BLaER1 (cell line): Measurements from ENCODE around the gene SLC4A7.

Source experiments
- H3K27ac ChIP-seq: shearing (Covaris generic); formaldehyde crosslinking; 2 replicates; pipeline ENCODE4 v1.8.1; 2022
- H3K27me3 ChIP-seq: shearing (Covaris generic); formaldehyde crosslinking; 2 replicates; pipeline ENCODE4 v1.8.1; 2022
- H3K36me3 ChIP-seq: shearing (Covaris generic); formaldehyde crosslinking; 2 replicates; pipeline ENCODE4 v1.8.1; 2022
- H3K4me1 ChIP-seq: shearing (Covaris generic); formaldehyde crosslinking; 2 replicates; pipeline ENCODE4 v1.8.1; 2022
- H3K4me2 ChIP-seq: shearing (Covaris generic); formaldehyde crosslinking; 2 replicates; pipeline ENCODE4 v1.8.1; 2022
- H3K4me3 ChIP-seq: shearing (Covaris generic); formaldehyde crosslinking; 2 replicates; pipeline ENCODE4 v1.8.1; 2022
- H3K9ac ChIP-seq: shearing (Covaris generic); formaldehyde crosslinking; 2 replicates; pipeline ENCODE4 v1.8.1; 2022
- H3K9me3 ChIP-seq: shearing (Covaris generic); formaldehyde crosslinking; 2 replicates; pipeline ENCODE4 v1.8.1; 2022
- H4K20me1 ChIP-seq: shearing (Covaris generic); formaldehyde crosslinking; 2 replicates; pipeline ENCODE4 v1.8.1; 2022
- Cebpa-rat ChIP-seq: shearing (Covaris generic); IDR thresholded peaks from 2 replicates; pipeline ENCODE4 v1.8.1; 2022

SLC4A7 gene

DNA sequence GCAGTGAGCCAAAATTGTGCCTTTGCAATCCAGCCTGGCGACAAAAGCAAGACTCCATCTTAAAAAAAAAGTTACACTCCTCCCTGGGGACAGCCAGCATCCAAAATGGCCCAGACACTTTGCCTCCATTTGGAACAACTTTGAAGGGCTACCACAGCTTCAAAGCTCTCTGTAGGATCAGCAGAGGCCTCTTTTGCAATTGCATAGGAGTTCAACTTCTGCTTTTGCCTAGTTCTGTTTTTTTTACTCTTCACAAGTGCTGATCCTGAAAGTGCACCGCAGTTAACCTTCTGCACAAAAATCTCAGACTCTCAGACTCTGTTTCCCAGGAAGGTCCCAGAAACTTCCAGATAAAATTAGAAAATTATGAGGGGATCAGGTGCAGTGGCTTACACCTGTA is 25.2 kb upstream of the SLC4A7 start:
- Histone ChIP-seq H3K4me1 (peaks cover 6% of the 10 kb centered on the region; the same call in 1 of the 2 replicates), H3K4me2 (no peak overlapping the region), H3K4me3 (no peak overlapping the region), H3K36me3 (no peaks in the 10 kb centered on the region), H3K27ac (no peak overlapping the region), H3K9ac (no peak overlapping the region), H3K27me3 (no peaks in the 10 kb centered on the region), H3K9me3 (no peaks in the 10 kb centered on the region), H4K20me1 (no peaks in the 10 kb centered on the region)
- TF ChIP-seq Cebpa-rat, result no peak

- Histone ChIP-seq H3K27ac (no peak overlapping the region), H3K4me3 (no peak overlapping the region), H3K4me1 (peaks cover 6% of the 10 kb centered on the region; the same call in 1 of the 2 replicates), H3K9ac (no peak overlapping the region), H3K4me2 (no peak overlapping the region), H4K20me1 (no peaks in the 10 kb centered on the region), H3K36me3 (no peaks in the 10 kb centered on the region), H3K9me3 (no peaks in the 10 kb centered on the region), H3K27me3 (no peaks in the 10 kb centered on the region)
- TF ChIP-seq Cebpa-rat, result no peak
Observed at GRCh38 chr3:27508424-27508823, 24.2 kb upstream of the SLC4A7 start.

DNA sequence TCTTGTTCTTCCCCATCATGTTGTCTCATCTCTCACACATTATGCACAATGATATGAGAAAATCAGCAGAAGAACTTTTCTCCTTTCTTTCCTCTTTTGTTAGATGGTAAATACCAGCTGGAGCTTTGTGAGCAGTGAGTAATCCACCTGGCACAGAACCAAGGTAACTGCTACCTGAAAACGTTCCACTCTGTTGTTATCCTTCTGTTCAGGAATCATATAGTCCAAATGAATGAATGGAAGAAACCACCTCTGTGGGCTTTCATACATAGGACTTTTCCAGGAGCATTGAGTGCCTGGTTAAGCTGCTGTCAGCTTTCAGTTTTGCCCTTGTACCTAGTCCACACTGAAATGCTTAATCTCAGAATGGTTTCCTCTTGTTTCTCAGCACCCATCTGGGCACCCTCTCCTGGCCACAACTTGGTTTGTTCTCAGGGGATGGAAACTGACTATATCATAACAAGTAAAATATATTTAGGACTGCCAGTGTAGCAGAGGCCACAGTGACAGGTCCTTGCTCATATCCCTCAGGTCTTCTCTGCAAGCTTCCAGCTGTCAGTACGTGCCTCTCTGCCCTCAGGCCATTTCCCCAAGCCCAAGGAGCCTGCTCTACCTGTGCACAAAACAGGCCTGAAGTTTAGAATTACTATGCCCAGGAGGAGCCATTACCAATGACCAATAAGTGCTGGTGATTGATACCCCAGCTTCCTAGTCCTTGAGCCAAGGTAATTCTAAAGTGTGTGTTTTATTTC is 23.5 kb upstream of the SLC4A7 start:
- H3K27ac ChIP-seq, result no peak overlapping the region
- H3K36me3 ChIP-seq, result no peaks in the 10 kb centered on the region
- H4K20me1 ChIP-seq, result no peaks in the 10 kb centered on the region
- no peaks in the 10 kb centered on the region for H3K9me3 ChIP-seq
- no peaks in the 10 kb centered on the region for H3K27me3 ChIP-seq
- TF ChIP-seq Cebpa-rat, result no peak
- H3K4me3 ChIP-seq, result no peak overlapping the region
- no peak overlapping the region for H3K9ac ChIP-seq
- peaks cover 6% of the 10 kb centered on the region; the same call in 1 of the 2 replicates for H3K4me1 ChIP-seq
- H3K4me2 ChIP-seq, result no peak overlapping the region

DNA sequence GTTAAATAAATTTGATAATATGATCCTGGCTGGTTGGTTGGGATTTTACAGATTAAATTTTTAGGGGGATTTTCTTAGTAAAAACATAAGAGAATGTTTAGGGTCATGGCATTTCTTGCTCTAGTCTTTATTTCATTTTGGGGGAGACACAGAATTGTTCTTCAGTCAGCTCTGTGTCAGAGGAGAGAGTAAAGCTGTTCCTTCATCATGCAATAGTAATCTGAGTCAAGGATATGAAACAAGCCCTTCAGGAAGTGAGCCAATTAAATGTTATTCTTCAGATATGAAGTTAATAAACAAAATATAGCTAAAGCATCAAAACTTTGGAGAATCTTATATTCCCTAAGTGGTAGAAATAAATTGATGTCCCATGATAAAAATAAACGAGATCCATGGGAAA is 22.9 kb upstream of the SLC4A7 start:
- H3K27ac ChIP-seq, result no peak overlapping the region
- no peak for TF ChIP-seq Cebpa-rat
- peaks cover 3% of the 10 kb centered on the region; the same call in 1 of the 2 replicates for H3K4me1 ChIP-seq
- no peak overlapping the region for H3K4me3 ChIP-seq
- no peaks in the 10 kb centered on the region for H4K20me1 ChIP-seq
- H3K9me3 ChIP-seq, result no peaks in the 10 kb centered on the region
- no peak overlapping the region for H3K4me2 ChIP-seq
- no peaks in the 10 kb centered on the region for H3K36me3 ChIP-seq
- no peaks in the 10 kb centered on the region for H3K27me3 ChIP-seq
- no peak overlapping the region for H3K9ac ChIP-seq

DNA sequence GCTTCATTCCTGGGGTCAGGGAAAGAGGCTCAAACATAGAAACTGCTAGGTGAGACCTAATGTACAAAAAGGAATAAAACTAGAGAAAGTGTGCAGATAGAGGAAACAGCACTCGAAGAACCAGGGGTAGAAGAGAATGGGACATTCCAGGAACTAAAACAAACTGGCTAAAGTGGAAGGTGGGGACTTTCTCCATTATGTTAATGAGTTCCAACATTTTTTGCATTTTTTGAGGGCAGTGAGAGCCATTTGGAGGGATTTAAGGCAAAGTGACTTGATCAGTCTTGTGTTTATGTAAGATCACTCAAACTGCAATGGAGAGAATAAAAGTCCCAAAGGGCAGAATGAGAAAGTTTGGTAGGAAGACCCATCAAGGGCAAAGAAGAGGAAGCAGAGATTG is 20.6 kb upstream of the SLC4A7 start:
- Histone ChIP-seq H3K4me2 (no peak overlapping the region), H3K27ac (no peak overlapping the region), H4K20me1 (no peaks in the 10 kb centered on the region), H3K4me3 (no peak overlapping the region), H3K36me3 (no peaks in the 10 kb centered on the region), H3K27me3 (no peaks in the 10 kb centered on the region), H3K4me1 (no peaks in the 10 kb centered on the region), H3K9ac (no peak overlapping the region), H3K9me3 (no peaks in the 10 kb centered on the region)
- TF ChIP-seq Cebpa-rat, result no peak

DNA sequence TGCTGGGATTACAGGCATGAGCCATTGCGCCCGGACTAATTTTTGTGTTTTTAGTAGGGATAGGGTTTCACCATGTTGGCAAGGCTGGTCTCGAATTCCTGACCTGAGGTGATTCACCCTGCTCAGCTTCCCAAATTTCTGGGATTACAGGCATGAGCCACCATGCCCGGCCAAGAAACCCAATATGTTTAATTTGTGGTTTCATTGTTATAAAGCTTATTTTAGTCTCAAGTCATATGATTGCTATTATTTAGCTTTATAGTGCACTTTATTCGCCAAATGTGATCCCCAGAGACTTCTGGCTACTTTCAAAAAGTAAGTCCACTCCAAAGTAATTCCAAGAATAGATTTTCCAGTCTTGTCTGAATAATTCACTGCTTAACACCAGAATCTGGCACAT is 19.3 kb upstream of the SLC4A7 start:
- no peaks in the 10 kb centered on the region for H3K36me3 ChIP-seq
- no peak overlapping the region for H3K4me3 ChIP-seq
- H3K27me3 ChIP-seq, result no peaks in the 10 kb centered on the region
- H3K27ac ChIP-seq, result no peak overlapping the region
- no peaks in the 10 kb centered on the region for H3K4me1 ChIP-seq
- TF ChIP-seq Cebpa-rat, result no peak
- no peaks in the 10 kb centered on the region for H4K20me1 ChIP-seq
- H3K9me3 ChIP-seq, result no peaks in the 10 kb centered on the region
- no peak overlapping the region for H3K4me2 ChIP-seq
- no peak overlapping the region for H3K9ac ChIP-seq

- Histone ChIP-seq H3K36me3 (no peaks in the 10 kb centered on the region), H3K27me3 (no peaks in the 10 kb centered on the region), H3K9me3 (no peaks in the 10 kb centered on the region), H3K4me2 (no peak overlapping the region), H3K4me1 (no peaks in the 10 kb centered on the region), H3K9ac (no peak overlapping the region), H3K27ac (no peak overlapping the region), H4K20me1 (no peaks in the 10 kb centered on the region), H3K4me3 (no peak overlapping the region)
- TF ChIP-seq Cebpa-rat, result no peak
Observed at GRCh38 chr3:27501759-27502158, 17.6 kb upstream of the SLC4A7 start.

GRCh38 chr3:27500986-27501385 is 16.8 kb upstream of the SLC4A7 start:
- no peak for TF ChIP-seq Cebpa-rat
- Histone ChIP-seq H3K4me3 (no peak overlapping the region), H3K9me3 (no peaks in the 10 kb centered on the region), H3K27me3 (no peaks in the 10 kb centered on the region), H4K20me1 (no peaks in the 10 kb centered on the region), H3K4me2 (no peak overlapping the region), H3K4me1 (no peaks in the 10 kb centered on the region), H3K27ac (no peak overlapping the region), H3K9ac (no peak overlapping the region), H3K36me3 (no peaks in the 10 kb centered on the region)

DNA sequence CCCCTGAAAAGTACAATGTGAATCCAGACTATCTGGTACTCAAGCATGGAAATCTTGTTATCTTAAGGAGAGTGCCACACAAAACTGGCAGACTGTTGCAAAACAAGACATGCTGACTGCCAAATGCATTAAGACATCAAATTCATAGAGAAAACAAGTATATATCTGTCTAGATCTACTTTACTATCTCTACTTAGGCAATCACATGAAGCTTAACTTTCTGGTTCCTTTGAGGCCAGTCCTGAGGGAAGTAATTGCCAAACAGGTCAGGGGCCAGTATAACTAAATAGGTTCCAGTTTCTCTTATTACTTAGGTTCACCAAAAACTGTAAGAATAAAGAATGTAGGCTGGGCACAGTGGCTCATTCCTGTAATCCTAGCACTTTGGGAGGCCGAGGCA is 15.9 kb upstream of the SLC4A7 start:
- Histone ChIP-seq H3K4me3 (no peak overlapping the region), H4K20me1 (no peaks in the 10 kb centered on the region), H3K9me3 (no peaks in the 10 kb centered on the region), H3K27ac (no peak overlapping the region), H3K4me2 (no peak overlapping the region), H3K4me1 (no peaks in the 10 kb centered on the region), H3K36me3 (no peaks in the 10 kb centered on the region), H3K27me3 (no peaks in the 10 kb centered on the region), H3K9ac (no peak overlapping the region)
- no peak for TF ChIP-seq Cebpa-rat

- Histone ChIP-seq H3K27ac (no peak overlapping the region), H3K4me3 (no peak overlapping the region), H3K4me2 (no peak overlapping the region), H3K4me1 (no peaks in the 10 kb centered on the region), H3K36me3 (no peaks in the 10 kb centered on the region), H3K9me3 (no peaks in the 10 kb centered on the region), H3K27me3 (no peaks in the 10 kb centered on the region), H4K20me1 (no peaks in the 10 kb centered on the region), H3K9ac (no peak overlapping the region)
- TF ChIP-seq Cebpa-rat, result no peak
Observed at GRCh38 chr3:27494784-27495183, 10.6 kb upstream of the SLC4A7 start.

- no peak for TF ChIP-seq Cebpa-rat
- H3K4me1 ChIP-seq, result peaks cover 5% of the 10 kb centered on the region; the same call in 1 of the 2 replicates
- no peak overlapping the region for H3K4me2 ChIP-seq
- no peak overlapping the region for H3K4me3 ChIP-seq
- H3K9me3 ChIP-seq, result no peaks in the 10 kb centered on the region
- no peaks in the 10 kb centered on the region for H4K20me1 ChIP-seq
- H3K27ac ChIP-seq, result no peak overlapping the region
- H3K27me3 ChIP-seq, result no peaks in the 10 kb centered on the region
- H3K9ac ChIP-seq, result no peak overlapping the region
- no peaks in the 10 kb centered on the region for H3K36me3 ChIP-seq
Observed at GRCh38 chr3:27488821-27489220, 4.6 kb upstream of the SLC4A7 start.
